OCI-M2 (cell line): Measurements from ENCODE around the gene DGAT2.

Experiments used
- DNase-seq: peaks from one replicate; lab custom pipeline; 2025; ENCODE audit not compliant: unreplicated experiment; lab: John Stamatoyannopoulos, UW

The DGAT2 gene

DNA sequence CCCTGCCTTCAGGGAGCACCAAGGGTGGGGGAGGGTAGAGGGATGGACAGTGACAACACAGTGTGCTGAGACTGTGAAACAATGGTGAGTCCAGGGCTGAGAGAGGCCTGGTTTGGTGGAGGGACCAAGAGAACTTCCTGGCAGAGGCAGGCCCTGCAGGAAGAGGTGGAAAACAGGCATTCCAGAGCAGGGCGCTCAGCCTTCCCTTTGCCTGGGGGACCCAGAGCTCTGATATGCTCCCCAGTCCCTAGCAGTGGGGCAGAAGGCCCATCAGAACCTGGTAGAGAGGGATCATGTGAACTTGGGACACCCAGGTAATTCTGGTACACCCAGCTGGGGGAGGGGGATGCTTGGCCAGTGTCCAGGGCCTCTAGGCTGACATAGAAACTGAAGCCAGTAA is 29.2 kb downstream of the DGAT2 start:
- no peak for DNase-seq

DNA sequence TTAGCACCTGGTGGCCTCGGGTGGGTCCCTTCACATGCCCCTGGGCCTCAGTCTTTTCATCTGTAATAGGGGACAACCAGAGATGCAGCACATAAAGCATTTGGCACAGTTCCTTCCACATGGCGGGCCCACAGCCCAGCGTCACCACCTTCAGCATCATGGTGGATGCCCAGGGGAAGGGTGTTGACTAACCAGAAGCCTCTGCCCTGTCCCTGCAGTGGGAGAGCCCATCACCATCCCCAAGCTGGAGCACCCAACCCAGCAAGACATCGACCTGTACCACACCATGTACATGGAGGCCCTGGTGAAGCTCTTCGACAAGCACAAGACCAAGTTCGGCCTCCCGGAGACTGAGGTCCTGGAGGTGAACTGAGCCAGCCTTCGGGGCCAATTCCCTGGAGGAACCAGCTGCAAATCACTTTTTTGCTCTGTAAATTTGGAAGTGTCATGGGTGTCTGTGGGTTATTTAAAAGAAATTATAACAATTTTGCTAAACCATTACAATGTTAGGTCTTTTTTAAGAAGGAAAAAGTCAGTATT is 31.6 kb downstream of the DGAT2 start:
- DNase-seq: no peak

GRCh38 chr11:75800728-75801361 is 32.3 kb downstream of the DGAT2 start:
- DNase-seq: no peak

GRCh38 chr11:75801362-75802020 is 32.9 kb downstream of the DGAT2 start:
- no peak for DNase-seq

GRCh38 chr11:75802021-75802912 is 33.7 kb downstream of the DGAT2 start:
- no peak for DNase-seq

DNA sequence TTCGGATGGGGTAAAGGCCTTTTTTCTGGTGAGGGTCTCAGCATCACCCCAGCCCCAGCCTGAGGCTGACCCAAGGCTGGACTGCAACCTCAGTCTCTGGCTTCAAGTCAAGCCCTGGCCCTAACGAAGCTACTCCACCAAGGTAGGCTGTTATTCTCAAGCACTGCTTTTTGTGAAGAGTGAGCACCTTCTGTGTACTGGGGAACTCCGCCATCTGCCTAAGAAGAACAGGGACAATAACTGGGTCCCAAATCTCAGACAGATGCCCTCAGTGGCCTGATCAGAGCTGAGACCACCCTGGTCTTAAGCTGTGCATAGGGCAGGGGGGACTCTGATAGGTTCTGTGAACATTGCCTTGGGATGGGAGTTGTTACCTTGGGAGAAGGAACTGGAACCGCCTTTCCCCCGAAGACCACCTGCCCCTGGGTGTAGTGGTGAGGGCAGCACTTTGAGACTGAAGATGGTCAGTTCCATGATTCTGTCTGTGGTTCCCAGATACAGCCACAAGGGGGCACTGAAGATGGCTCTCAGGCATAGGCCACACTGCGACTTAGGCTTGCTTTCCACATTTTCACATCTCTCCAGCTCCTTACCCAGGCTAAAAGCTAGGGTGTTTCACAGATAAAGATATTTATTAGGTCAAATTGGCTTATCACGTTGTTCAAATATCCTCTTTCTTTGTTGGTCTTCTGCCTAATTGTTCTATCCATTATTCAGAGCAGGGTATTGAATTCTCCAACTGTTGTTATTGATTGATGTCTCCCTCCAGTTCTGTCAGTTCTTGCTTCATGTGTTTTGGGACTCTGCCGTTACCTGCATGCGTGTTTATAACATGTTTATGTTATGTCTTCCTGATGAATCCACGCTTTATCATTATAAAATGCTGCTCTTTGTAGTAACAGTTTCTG is 34.6 kb downstream of the DGAT2 start:
- no peak for DNase-seq

DNA sequence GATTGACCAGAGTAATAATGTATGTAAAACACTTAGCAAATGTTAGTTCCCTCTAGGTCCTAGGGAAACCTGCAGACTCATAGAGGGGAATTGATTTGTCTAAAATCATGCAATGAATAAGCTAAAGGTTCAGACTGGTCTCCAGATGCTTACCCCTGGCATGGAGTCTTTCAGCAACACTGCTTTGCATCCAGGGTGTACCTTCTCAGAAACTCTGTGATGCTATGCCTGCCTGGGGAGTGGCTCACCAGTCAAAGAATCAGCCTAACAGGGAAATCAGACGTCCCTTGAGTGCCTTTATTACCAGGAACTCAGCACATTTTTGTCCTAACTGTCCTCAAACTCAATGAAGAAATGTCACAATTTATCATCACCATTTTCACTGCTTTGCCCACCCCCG is 40.5 kb downstream of the DGAT2 start:
- DNase-seq: no peak

GRCh38 chr11:75809991-75810390 is 41.4 kb downstream of the DGAT2 start:
- no peak for DNase-seq

DNA sequence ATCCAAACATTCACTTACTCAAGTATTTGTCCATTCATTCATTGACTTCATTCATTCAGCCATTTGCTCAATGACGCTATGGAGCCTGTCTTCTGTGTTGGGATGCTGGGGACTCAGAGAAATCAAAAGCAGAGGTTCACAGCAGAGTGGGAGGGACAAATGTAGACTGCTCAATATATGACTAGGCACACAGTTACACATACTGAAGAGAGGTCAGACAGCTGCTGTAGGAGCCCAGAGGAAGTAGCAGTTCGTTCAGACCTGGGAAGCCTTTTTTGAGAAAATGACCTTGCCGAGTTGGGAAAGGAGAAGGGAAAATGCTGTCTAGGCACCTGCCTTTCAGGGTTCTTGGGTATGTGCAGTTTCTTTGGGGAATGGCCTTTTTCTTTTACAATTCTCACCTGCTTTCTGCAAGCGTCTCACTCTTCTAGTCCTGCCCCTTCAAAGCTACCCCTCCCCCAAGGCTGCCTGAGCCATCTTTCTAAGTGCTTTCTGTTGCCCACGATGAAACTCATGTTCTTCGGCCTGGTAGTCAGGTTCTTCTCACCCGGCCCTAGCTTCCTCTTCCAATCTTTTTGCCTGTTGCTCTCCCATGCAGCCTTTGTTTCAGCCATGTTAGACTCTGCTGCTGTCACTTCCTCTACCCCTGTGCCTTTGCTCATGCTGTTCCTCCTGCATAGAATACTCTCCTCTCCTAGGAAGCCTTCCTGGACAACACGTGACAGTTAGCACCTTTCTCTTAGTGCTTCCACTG is 42.2 kb downstream of the DGAT2 start:
- no peak for DNase-seq

DNA sequence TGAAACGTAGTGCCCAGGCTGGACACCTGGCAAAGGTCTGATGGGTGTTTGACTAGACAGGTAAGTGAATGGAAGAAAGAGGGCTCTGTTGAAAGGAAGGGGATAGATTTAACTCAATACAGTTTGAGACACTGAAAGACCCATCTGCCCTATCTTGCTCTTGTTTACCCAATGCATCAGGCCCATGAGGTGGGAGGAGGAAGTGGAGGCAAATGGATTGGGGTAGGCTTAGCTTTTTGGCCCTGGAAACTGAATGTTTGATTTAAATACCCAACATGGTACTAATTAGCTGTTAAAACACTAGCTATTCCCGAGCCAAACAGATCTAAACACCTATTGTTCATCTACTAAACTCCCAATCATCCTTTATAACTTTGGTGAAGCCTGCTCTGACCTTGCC is 42.9 kb downstream of the DGAT2 start:
- DNase-seq: no peak

GRCh38 chr11:75812542-75813040 is 44.0 kb downstream of the DGAT2 start:
- no peak for DNase-seq

GRCh38 chr11:75813124-75813523 is 44.5 kb downstream of the DGAT2 start:
- no peak for DNase-seq

DNA sequence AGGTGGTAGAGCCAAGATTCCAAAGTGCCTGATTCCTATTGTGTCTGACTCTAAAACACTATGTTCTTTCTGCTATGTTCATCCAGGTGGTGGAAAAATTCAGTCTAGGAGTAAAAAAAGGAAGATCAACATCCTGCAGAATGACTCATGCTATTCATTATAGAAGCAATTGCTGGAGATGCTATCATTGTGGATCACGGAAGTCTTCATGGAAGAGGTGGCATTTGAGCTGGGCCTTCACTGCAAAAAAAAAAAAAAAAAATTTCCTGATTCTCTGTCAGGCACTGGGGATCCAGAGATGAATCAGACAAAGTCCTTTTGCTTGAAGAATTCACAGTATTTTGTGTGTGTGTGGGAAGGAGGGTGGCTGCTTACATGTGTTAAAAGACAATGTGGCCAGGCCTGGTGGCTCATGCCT is 45.1 kb downstream of the DGAT2 start:
- no peak for DNase-seq

GRCh38 chr11:75814363-75814676 is 45.7 kb downstream of the DGAT2 start:
- DNase-seq: no peak

GRCh38 chr11:75814677-75815344 is 46.2 kb downstream of the DGAT2 start, which contains the start of gene UVRAG:
TSS of gene UVRAG (plus strand) at chr11:75815210. CDS start at chr11:75815408, 198 bp downstream.
- DNase-seq: peak; percentile 87

DNA sequence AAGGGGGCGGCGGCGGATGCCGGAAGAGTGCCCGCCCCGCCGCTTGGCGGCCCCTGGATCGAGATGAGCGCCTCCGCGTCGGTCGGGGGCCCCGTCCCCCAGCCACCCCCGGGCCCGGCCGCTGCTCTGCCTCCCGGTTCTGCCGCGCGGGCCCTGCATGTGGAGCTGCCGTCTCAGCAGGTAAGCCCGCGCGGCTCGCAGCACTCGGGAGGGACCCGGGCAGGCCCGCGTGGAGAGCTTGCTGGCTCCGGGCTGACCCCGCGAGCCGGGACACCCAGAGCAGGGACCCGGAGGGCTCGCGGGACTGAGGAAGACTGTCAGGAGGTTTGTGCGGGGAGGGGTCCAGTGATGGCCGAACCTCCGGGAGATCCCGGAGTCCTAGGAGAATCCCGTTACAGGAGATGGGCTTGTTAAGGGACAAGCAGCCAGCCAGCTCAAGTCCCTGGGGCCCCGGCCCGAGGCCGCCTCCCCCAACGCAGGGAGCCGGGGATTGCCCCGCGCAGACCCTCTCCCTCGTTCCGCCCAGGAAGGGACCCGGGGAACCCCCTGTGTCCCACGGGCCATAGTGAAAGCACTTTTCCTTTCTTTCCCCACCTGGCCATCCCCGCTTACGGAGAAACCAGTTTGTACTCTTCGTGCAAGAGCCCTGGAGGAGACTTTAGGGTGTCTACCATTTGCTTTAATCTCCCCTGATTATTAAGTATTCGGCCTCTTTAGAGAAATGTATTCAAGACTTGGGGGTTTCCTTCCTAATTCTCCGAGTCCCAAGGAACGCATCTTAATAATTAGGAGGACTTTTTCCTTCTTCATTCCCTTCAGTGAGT is 47.0 kb downstream of the DGAT2 start:
- DNase-seq: no peak

DNA sequence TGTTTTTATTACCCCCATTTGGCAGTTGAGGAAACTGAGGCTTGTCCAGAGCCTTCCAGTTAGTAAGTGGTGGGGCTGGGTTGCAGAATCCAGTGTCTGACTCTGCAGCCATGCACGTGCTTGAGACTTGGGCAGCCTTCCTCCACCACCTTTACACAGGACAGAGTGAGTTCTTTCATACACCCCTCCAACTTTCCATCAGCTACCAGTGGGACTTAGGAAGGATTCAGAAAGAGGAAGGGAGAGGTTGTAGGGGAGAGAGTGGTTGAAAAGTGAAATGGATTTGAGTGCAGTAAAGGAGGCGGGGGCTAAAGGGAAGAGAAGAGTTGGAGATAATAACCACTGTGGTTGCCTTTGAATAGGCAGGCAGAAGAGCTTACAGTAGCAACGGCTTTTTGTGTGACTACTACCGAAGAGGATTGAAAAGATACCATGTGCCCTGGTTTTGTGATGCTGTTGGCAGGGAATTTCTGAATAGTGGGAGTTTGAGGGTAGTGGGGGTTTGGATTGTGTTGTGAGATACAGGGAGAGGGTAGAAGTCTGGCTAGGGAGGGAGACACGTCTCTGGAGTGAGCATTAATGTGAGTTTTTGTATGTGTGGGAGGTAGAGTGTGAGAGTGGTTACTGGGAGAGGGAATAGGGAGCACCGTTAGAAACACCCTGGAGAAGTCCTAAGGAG is 48.1 kb downstream of the DGAT2 start:
- no peak for DNase-seq

DNA sequence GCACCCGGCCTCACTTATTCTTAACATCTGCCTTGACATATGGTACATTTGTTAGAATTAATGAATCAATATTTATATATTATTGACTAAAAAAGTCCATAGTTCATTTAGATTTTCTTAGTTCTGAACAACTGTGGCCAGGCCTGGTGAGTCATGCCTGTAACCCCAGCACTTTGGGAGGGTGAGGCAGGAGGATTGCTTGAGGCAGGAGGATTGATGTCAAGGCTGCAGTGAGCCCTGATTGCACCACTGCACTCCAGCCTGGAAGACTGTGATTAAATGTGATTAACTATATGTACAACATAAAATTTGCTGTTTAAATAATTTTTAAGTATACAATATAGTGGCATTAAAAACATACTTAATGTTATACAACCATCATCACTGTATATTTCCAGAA is 52.1 kb downstream of the DGAT2 start:
- no peak for DNase-seq
